ENCODE results near the gene MAL.
"Not testable (repeated sequence)": the region's sequence is repeated elsewhere in the genome, so short reads cannot be mapped to it uniquely, and the experiment has no call there.

The MAL gene

DNA sequence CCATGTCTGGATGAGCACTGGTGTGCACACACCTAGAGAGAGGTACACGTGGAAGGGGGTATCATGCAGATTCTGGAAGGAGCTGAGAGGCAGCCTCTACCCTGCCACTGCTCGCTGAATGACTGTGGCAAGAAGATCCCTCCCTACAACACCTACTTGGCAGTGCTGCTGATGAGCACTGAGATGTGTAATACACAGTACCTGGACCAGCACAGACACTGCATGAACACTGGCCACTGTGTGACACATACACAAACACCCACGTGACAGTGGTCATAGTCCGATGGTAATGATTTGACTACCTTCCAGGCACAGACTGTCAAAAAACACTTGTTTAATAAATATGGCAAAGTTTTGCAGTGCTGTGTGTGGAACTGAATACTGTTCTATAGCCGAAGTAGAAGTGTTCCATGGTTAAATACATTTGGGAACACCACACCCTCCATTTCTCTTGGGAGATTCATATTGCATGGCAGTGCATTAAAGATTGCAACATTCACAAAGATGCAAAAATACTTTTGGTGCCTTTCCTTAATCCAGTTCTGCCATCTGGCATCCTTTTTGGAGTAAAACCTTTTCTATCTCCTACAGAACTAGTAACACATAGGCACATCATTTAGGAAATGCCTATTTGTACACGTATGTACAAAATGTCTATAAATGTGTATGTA, 66.5 kb downstream of the MAL start:
- no peak for DNase-seq (ENCODE audit: low read depth in 1 of 2, low spot score in 1 of 2)
- Histone ChIP-seq H3K27ac (replicated peaks) (no peak overlapping the region), H3K27me3 (ENCODE audit: insufficient read depth, poor library complexity, severe bottlenecking) (no peaks in the 10 kb centered on the region), H3K4me3 (replicated peaks; ENCODE audit: insufficient read depth, low read length) (no peak overlapping the region)
- no peak for TF ChIP-seq SPI1 (IDR thresholded peaks at IDR 0.05; ENCODE audit: borderline replicate concordance, low read depth)
- no peak for TF ChIP-seq CTCF (IDR thresholded peaks at IDR 0.05; ENCODE audit: insufficient read depth, low read length)
- TF ChIP-seq POLR2AphosphoS5 (IDR thresholded peaks at IDR 0.05; ENCODE audit: low read depth) = no peak
- no peak for TF ChIP-seq GABPA (IDR thresholded peaks at IDR 0.05; ENCODE audit: low read depth)
- TF ChIP-seq, protein P1, sequence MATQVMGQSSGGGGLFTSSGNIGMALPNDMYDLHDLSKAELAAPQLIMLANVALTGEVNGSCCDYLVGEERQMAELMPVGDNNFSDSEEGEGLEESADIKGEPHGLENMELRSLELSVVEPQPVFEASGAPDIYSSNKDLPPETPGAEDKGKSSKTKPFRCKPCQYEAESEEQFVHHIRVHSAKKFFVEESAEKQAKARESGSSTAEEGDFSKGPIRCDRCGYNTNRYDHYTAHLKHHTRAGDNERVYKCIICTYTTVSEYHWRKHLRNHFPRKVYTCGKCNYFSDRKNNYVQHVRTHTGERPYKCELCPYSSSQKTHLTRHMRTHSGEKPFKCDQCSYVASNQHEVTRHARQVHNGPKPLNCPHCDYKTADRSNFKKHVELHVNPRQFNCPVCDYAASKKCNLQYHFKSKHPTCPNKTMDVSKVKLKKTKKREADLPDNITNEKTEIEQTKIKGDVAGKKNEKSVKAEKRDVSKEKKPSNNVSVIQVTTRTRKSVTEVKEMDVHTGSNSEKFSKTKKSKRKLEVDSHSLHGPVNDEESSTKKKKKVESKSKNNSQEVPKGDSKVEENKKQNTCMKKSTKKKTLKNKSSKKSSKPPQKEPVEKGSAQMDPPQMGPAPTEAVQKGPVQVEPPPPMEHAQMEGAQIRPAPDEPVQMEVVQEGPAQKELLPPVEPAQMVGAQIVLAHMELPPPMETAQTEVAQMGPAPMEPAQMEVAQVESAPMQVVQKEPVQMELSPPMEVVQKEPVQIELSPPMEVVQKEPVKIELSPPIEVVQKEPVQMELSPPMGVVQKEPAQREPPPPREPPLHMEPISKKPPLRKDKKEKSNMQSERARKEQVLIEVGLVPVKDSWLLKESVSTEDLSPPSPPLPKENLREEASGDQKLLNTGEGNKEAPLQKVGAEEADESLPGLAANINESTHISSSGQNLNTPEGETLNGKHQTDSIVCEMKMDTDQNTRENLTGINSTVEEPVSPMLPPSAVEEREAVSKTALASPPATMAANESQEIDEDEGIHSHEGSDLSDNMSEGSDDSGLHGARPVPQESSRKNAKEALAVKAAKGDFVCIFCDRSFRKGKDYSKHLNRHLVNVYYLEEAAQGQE (IDR thresholded peaks at IDR 0.05; ENCODE audit: insufficient replicate concordance, low read depth) = no peak

DNA sequence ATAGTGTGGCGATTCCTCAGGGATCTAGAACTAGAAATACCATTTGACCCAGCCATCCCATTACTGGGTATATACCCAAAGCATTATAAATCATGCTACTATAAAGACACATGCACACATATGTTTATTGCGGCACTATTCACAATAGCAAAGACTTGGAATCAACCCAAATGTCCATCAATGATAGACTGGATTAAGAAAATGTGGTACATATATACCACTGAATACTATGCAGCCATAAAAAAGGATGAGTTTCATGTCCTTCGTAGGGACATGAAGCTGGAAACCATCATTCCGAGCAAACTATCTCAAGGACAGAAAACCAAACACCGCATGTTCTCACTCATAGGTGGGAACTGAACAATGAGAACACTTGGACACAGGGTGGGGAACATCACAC, 72.8 kb downstream of the MAL start:
- H3K27me3 ChIP-seq (ENCODE audit: insufficient read depth, poor library complexity, severe bottlenecking); DNase-seq (ENCODE audit: low read depth in 1 of 2, low spot score in 1 of 2); H3K4me3 ChIP-seq (replicated peaks; ENCODE audit: insufficient read depth, low read length); H3K27ac ChIP-seq (replicated peaks): not testable (repeated sequence)

GRCh38 chr2:95099910-95100309, 74.4 kb downstream of the MAL start:
- no peak overlapping the region for H3K27ac ChIP-seq (replicated peaks)
- H3K27me3 ChIP-seq (ENCODE audit: insufficient read depth, poor library complexity, severe bottlenecking) = no peaks in the 10 kb centered on the region
- no peak for TF ChIP-seq SPI1 (IDR thresholded peaks at IDR 0.05; ENCODE audit: borderline replicate concordance, low read depth)
- TF ChIP-seq, protein P1 (IDR thresholded peaks at IDR 0.05; ENCODE audit: insufficient replicate concordance, low read depth) = no peak
- TF ChIP-seq POLR2AphosphoS5 (IDR thresholded peaks at IDR 0.05; ENCODE audit: low read depth) = no peak
- no peak for TF ChIP-seq CTCF (IDR thresholded peaks at IDR 0.05; ENCODE audit: insufficient read depth, low read length)
- TF ChIP-seq GABPA (IDR thresholded peaks at IDR 0.05; ENCODE audit: low read depth) = no peak
- H3K4me3 ChIP-seq (replicated peaks; ENCODE audit: insufficient read depth, low read length) = no peak overlapping the region
- DNase-seq (ENCODE audit: low read depth in 1 of 2, low spot score in 1 of 2) = no peak

Data from HL-60 (cell line).